GM19324 (cell line): ENCODE data around the gene HSF4.

Experiments used
- ATAC-seq: cut with Tn5 transposase; IDR thresholded peaks from one replicate; pipeline ENCODE4 v1.9.1; 2021; ENCODE audit warnings: mild to moderate bottlenecking, moderate library complexity; ENCODE audit not compliant: unreplicated experiment, low FRiP score

The HSF4 gene

GRCh38 chr16:67149276-67150046 lies 15.1 kb upstream of the HSF4 start:
- ATAC-seq, result no peak

DNA sequence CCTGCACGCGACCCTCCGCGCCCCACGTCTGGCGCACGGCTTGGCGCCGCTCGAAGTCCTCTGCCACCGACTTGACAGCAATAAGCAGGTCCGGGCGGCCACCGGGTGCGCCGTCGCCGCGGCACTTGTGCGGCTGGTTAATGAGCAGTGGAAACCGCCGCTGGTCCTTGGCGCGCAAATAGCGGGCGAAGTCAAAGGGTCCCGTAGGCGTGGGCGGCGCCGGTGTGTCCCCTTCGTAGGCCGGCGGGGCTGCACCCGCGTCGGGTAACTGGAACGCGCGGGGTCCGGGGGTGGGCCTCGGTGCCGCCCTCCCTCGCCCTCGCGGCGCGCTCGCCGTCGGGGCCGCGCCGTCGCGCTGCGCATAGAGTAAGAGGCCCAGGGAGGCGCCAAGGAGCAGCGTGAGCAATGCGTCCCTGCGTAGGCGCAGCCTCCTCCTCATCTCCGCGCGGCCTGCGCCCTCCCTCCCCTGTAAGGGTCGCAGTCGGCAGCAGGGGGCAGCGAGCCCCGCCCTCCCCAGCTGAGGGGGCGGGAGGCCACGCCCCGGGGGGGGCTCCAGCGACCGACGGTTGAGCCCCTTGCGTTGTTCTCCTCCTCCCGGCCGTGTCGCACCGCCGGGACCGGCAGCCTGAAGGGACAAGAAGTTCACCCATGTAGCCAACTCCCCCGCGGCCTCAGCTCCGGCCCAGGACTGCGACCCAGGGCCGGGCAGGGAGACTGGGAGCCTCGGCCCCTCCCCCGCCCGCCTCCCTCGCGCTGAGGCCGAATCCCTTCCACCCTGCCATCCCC lies 14.3 kb upstream of the HSF4 start:
- peak; percentile 24 for ATAC-seq

GRCh38 chr16:67150833-67151396 lies 13.6 kb upstream of the HSF4 start, which contains the start of gene B3GNT9:
B3GNT9 (minus strand) TSS chr16:67150998; CDS start chr16:67150485, 513 bp downstream.
- ATAC-seq, result peak; percentile 35

DNA sequence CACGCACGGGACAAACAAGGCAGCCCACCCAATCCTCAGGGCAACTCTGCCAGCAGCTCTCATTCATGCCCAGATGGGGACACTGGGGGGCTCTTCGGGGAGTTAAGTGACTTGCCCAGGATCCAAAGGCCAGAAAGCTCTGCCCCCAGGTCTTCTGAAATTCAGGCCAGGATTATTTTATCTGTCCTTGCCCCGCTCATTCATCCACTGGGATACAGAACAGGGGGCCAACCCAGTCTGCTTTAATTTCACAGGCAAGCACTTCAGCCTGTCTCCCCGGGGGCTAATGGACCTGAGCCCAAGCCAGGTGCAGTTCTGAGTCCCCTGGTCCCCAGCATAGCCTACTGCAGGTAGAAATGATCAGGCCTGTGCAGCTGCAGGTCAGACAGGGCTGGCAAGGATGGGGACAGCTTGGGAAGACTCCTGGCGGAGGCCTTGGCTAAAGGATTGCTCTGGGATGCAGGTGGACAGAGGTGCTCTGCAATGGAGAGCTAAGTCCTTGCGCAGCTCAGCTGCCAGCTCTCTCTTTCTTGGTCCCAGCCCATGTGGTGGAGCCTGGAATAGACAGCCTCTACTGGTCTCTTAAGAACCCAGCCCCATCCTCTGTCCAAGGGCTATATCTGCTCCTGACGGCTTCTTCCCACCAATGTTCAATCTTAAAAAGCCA lies 13.0 kb upstream of the HSF4 start:
- ATAC-seq, result no peak

DNA sequence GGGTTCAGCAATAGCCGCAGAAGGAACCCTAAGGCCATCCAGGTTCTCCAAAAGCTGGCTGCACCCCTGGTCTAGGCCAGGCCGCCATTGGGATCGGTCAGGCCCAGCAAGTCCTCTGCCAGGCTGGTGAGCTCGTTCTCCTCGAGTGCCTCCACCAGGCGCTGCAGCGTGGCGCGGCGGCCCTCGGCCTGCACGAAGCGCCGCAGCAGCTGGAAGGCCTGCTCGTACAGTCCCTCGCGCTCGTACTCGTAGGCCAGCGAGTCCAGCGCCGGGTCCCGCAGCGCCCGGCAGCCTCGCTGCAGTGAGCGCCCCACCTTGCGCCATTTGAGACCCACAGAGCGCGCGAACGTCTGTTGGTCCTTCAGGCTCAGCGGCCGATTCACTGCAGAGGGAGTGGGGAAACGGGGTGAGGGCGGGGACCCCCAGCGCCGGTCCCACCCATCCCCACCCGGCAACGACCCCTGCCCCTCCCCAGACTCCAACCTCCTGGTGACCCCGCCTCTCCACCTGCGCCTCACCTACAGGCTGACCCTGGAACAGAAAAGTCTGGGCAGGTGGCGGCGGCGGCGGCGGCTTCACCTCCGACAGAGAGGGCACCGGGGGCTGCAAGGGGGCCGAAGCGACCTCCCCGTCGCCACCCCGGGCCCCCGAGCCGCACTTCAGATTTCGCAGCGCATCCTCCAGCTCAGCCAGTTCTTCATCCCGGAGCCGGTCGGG lies 9.8 kb upstream of the HSF4 start:
- ATAC-seq, result no peak

- ATAC-seq, result no peak
Measured at GRCh38 chr16:67155295-67156142, 9.0 kb upstream of the HSF4 start.

DNA sequence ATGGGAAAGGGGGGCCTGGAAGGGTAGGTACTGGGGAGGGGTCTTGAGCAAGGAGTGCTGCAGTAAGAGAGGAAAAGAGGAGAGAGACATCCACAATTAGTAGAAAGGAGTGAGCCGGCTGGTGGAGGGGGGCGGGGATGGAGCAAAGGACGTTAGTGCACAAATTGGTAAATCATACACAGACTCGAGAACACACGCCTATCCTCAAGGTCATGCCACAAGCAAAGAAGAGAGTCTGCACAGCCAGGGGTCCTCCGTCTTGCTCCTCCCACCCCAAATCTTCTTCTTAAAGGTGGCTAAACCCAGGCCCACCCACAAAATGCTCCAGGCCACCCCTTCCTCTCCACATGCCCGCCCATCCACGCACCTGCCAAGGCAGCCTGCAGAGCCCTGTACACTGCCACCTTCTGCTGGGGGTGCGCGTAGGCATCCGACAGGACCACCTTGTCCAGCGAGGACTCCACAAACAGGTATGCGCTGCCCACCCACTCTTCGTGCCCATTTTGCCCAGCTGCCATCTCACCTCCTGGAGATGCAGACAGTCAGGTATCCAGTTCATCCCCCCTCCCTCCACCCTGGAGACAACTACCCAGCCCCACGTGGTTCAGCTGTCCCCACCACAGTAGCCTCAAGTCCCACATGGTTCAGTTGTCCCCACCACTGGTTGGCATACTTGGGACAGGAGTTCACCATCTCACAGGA lies 8.3 kb upstream of the HSF4 start:
- no peak for ATAC-seq

GRCh38 chr16:67157106-67157748 lies 7.3 kb upstream of the HSF4 start:
- no peak for ATAC-seq

DNA sequence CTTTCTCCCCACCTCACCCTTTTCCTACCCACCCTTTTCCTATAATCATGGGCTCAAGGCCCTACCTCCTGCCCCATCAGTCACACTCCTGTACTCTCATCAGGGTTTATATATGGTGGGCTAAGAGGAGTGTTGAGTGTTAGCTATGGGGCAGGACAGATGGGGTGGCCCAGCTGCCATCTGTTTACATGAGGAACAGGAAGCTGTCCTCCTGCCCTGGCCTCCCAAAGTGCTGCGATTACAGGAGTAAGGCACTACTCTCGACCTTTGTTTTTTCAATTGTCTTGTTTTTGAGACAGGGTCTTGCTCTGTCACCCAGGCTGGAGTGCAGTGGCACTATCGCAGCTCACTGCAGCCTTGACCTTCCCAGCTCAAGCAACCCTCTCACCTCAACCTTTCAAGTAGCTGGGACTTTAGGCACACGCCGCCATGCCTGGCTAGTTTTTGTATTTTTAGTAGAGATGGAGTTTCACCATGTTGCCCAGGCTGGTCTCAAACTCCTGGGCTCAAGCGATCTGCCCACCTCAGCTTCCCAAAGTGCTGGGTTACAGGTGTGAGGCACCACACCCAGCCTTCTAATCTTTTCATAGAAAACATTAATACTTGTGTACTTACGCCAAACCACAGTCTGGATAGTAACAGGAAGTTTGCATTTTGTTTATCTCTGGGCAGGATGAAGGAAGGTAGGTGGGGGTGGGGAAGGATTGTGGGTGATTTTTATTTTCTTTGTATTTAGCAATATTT lies 6.5 kb upstream of the HSF4 start:
- ATAC-seq, result no peak

DNA sequence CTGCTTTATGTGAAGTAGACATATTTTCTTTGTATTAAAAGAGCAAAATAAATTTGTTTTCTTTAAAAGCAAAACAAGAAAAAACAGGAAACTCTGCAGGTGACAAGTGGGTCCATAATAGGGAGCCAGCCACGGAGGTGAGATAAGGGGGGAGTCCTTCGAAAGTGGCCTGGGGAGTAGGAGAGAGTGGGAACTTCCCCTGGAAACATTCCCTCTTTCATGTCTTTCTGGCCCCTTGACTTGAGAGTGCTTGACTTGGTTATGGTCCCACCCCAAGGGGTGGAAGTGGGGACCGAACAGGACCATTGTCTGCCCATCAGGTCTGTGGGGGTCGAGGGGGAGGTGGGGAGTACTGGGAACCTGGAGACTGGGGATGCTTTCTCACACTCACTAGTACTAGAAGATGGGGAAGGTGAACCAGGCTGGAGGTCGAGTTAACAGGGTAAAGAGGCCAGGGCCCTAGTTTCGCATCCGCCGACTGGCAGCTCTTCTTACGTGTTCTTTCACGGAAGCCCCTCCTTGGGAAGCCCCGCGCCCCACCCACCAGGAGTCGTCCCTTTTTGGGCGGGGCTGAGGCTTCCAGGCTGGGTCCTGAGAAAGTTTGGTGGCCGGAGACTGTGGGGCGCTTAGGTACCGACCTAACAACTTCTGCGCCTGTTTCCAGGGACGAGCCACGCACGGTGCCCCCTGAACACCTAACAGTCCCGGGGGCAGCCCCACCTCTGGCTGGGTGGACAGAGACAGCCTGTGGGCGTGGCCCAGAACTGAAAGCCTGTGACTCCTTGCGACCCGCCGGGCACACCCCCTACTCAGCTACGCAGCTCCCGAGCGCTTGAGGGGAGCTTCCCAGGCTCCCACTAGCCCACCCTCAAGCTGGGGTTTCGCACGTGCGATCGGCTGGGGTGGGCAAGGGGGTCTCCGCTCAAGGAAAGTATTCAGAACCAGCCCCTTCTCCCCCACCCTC lies 5.6 kb upstream of the HSF4 start:
- peak; percentile 36 for ATAC-seq

DNA sequence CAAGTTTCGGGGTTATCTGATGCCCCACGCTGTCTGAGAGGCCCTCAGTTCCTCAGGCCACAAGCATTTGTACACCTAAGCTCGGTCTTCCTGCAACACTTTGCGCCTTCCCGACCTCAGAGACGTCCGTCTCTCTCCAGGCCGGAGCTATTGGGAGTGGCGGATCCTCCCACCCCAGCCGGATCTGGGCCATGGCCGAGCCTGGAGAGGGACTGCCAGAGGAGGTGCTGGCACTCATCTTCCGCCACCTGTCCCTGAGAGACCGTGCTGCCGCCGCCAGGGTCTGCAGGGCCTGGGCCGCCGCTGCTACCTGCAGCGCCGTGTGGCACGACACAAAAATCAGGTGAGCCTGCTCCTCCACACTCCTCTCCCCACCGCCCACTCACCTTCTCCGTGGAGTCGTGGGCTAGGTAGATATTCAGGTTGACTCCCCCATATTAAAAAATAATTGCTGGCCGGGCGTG lies 2.9 kb upstream of the HSF4 start:
- ATAC-seq, result no peak

DNA sequence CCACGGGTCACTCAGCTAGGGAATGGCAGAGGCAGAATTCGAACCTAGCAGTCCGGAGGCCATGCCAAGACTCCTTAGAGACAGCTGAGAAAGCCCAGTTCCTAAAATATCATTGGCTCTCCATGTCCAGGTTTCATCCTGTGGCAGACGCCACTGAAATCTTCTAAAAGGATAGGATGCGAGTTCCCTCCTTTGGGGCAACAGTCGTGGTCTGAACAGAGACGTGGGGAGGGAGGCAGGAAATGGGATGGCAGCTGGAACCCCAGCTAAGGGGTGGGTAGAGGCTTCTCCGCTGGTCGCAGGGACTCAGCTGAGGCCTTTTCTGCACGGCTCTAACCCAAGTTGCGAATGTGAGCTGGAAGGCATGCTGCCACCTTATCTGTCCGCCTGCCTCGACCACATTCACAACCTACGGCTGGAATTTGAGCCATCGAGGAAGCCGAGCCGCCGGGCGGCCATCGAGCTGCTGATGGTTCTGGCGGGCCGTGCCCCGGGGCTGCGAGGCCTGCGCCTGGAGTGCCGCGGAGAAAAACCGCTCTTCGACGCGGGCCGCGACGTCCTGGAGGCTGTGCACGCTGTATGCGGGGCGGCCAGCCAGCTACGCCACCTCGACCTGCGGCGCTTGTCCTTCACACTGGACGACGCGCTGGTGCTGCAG lies 1.9 kb upstream of the HSF4 start:
- no peak for ATAC-seq

DNA sequence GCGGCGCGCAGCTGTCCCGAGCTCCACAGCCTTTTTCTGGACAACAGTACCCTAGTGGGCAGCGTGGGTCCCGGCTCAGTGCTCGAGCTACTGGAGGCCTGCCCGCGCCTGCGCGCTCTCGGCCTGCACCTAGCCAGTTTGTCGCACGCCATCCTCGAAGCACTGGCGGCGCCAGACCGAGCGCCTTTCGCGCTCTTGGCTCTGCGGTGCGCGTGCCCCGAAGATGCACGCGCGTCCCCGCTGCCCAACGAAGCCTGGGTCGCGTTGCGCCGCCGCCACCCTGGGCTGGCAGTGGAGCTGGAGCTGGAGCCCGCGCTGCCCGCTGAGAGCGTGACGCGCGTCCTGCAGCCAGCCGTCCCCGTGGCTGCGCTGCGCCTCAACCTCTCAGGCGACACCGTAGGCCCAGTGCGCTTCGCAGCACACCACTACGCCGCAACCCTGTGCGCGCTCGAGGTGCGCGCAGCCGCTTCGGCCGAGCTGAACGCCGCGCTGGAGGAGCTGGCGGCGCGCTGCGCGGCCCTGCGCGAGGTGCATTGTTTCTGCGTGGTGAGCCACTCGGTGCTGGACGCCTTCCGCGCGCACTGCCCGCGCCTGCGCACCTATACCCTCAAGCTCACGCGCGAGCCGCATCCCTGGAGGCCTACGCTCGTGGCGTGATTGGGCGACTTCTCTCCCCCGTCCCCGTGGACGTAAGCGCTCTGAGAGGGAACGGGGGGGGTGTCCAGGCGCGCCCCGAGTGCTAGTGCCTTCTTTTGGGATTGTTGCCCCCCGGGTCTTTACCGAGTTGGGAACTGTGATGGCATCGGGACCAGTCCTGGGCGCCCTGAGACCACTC lies 1.2 kb upstream of the HSF4 start:
- no peak for ATAC-seq

GRCh38 chr16:67163999-67164558 lies 466 bp upstream of the HSF4 start:
- ATAC-seq, result no peak
